Small intestine (tissue), 7 donors: ENCODE data around the gene RNH1. TPM values are rescaled to one million over a fixed set of nuclear protein-coding genes. Genes with fewer than 3 reads are reported as not detected.

Experiments
- DNase-seq, 2 donors: peaks; one replicate each; pipeline versions ENCODE4 v3.0.0 to v3.0.0-alpha.2; 2013
- FAIRE-seq: peaks from 2 replicates; lab custom pipeline; 2012; peaks lifted over from hg19 to GRCh38; lab: Jason Lieb, UNC
- H3K27ac ChIP-seq, 3 donors: one replicate each; pipeline ENCODE4 v1.5.1; 2013; ENCODE audit warnings: low read length in 2 of 3, mild to moderate bottlenecking in 2 of 3, control low read depth in 1 of 3, inconsistent platforms in 1 of 3, low read depth in 1 of 3, moderate library complexity in 1 of 3
- H3K27me3 ChIP-seq, 3 donors: one replicate each; pipeline ENCODE4 v1.6.1; 2013; ENCODE audit warnings: low read length in 3 of 3, inconsistent platforms in 1 of 3; ENCODE audit not compliant: control insufficient read depth in 3 of 3, insufficient read depth in 3 of 3
- H3K36me3 ChIP-seq, 3 donors: one replicate each; pipeline ENCODE4 v1.6.1; 2013; ENCODE audit warnings: low read length in 3 of 3, inconsistent platforms in 1 of 3, low read depth in 1 of 3, mild to moderate bottlenecking in 1 of 3, moderate library complexity in 1 of 3; ENCODE audit not compliant: control insufficient read depth in 3 of 3, insufficient read depth in 2 of 3
- H3K4me1 ChIP-seq, 3 donors: one replicate each; pipeline ENCODE4 v1.6.1; 2013; ENCODE audit warnings: low read length in 2 of 3, inconsistent platforms in 1 of 3, low read depth in 1 of 3, mild to moderate bottlenecking in 1 of 3, moderate library complexity in 1 of 3; ENCODE audit not compliant: control insufficient read depth in 3 of 3, insufficient read depth in 2 of 3
- H3K4me3 ChIP-seq, 3 donors: one replicate each; pipeline ENCODE4 v1.5.1; 2013; ENCODE audit warnings: low read length in 3 of 3, control low read depth in 1 of 3, inconsistent platforms in 1 of 3, low read depth in 1 of 3, mild to moderate bottlenecking in 1 of 3, moderate library complexity in 1 of 3
- H3K9me3 ChIP-seq, 2 donors: one replicate each; pipeline ENCODE4 v1.6.1; 2013; ENCODE audit warnings: low read depth in 1 of 2, low read length in 1 of 2; ENCODE audit not compliant: control insufficient read depth in 2 of 2, insufficient read depth in 1 of 2
- WGBS, 3 donors: extraction: QIAGEN DNeasy Blood & Tissue Kit; methylation state at CpG; one replicate each; pipeline ENCODE4 v1.1.7; 2013; 5-methylcytosine and 5-hydroxymethylcytosine counted together
- polyA plus RNA-seq, 4 donors: library from polyadenylated mRNA; stranded (reverse) in 3 of 4; unstranded in 1 of 4; fragments of 200-250 nt in 3 of 4; fragments of 120-200 nt in 1 of 4; gene quantifications; one replicate each; pipeline versions ENCODE4 v1.2.1 to v1.2.3, GENCODE V29; 2013
- donor health status: healthy with polysubstance abuse.
- donor health status: control.
- donor health status: control.
- donor health status: Bipolar disorder and iron deficiency.
- donor health status: healthy.

RNH1 gene
- polyA plus RNA-seq, 4 donors, result 80.9 to 120 (median 100) TPM

DNA sequence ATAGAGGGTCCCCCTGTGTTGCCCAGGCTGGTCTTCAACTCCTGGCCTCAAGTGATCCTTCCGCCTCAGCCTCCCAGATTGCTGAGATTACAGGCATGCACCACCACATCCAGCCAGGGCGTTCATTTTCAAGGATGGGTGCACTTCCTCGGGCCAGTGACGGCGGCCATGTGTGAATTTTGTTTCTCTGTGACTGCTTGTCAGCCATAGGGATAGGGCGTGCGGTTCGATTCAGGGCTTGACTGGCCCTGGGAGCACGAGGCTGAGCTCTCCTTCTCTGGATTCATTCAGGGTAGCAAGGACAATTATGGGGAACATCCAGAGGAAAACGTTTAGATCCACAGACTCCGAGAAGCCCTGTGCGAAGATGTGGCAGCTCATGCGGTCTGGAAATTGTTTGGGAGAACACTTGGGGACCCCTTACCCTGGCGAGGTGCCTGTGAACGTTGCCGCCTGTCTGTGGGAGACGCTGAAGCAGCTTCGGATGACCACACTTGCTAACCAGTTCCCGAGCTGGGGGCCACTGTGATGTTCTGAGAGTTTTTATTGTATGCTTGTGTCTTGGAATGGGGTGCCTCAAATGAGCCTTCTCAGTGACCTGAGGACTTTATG is 54.0 kb downstream of the RNH1 start:
- Histone ChIP-seq H3K4me3 (no peak overlapping the region), H3K36me3 (peaks cover 0 to 61% (median 0%) of the 10 kb centered on the region in 3 donors), H3K9me3 (no peaks in the 10 kb centered on the region), H3K27ac (no peak overlapping the region), H3K27me3 (no peaks in the 10 kb centered on the region), H3K4me1 (peaks cover 0 to 24% (median 0%) of the 10 kb centered on the region in 3 donors)
- 90 to 92% (median 91%) methylated on average over 19 of the region's 19 CpGs for WGBS, 3 donors
- FAIRE-seq (no peak), DNase-seq (no peak)

DNA sequence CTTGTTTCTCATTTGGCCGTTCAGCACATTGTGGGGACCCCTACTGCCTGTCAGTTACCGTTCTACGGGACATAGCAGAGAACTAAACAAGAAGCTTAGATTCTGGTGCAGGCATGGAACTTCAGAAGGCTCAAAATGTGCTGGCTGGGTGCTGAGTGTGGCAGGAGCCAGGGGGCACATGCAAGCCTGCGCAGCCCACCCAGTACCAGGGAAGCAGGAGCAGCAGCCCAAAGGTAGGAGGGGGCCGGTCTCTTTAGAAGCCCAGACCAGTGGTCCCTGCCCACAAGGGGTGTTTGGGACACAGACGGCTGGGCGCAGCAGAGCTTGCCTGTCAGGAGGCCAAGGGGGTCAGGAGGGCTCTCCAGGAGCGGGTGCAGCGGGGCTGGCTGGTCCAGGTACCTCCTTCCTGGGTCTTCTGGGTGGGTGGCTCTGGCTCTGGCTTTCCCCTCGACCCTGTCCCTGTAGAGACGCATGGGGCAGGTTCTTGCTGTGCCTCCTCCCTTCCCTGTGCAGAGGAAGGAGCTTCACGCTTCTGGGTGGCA is 54.8 kb downstream of the RNH1 start:
- peaks cover 0 to 54% (median 0%) of the 10 kb centered on the region in 3 donors for H3K36me3 ChIP-seq
- H3K27ac ChIP-seq, result no peak overlapping the region
- no peak for FAIRE-seq
- DNase-seq, result no peak
- H3K4me1 ChIP-seq, result peaks cover 0 to 27% (median 0%) of the 10 kb centered on the region in 3 donors
- no peaks in the 10 kb centered on the region for H3K9me3 ChIP-seq
- no peak overlapping the region for H3K4me3 ChIP-seq
- WGBS, 3 donors, result 90 to 94% (median 93%) methylated on average over 11 to 12 of the region's 12 CpGs
- no peaks in the 10 kb centered on the region for H3K27me3 ChIP-seq

DNA sequence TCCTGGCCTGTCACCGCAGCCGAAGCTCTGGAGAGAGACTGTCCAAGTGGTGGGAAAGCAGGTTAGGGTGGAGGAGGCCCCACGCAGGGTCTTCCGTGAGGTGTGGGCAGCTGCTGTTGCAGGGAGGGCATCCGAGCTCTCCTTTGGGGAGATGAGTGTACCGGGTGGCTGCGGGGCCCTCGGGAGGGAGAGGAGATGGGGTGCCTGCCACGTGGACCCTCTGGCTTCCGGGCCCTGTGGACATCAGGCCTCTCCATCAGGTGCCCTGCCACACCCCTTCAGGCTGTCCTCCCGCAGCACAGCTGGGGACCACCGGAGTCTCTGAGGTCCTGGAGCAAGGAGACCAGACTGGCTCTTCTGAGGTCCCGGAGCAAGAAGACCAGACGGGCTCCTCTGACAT is 55.3 kb downstream of the RNH1 start:
- Histone ChIP-seq H3K4me1 (peaks cover 0 to 32% (median under 1%) of the 10 kb centered on the region in 3 donors), H3K36me3 (peaks cover 0 to 51% (median 0%) of the 10 kb centered on the region in 3 donors), H3K27ac (no peak overlapping the region), H3K4me3 (no peak overlapping the region), H3K9me3 (no peaks in the 10 kb centered on the region), H3K27me3 (no peaks in the 10 kb centered on the region)
- DNase-seq, result no peak
- FAIRE-seq, result no peak
- 88 to 92% (median 90%) methylated on average over 11 to 14 of the region's 14 CpGs for WGBS, 3 donors

DNA sequence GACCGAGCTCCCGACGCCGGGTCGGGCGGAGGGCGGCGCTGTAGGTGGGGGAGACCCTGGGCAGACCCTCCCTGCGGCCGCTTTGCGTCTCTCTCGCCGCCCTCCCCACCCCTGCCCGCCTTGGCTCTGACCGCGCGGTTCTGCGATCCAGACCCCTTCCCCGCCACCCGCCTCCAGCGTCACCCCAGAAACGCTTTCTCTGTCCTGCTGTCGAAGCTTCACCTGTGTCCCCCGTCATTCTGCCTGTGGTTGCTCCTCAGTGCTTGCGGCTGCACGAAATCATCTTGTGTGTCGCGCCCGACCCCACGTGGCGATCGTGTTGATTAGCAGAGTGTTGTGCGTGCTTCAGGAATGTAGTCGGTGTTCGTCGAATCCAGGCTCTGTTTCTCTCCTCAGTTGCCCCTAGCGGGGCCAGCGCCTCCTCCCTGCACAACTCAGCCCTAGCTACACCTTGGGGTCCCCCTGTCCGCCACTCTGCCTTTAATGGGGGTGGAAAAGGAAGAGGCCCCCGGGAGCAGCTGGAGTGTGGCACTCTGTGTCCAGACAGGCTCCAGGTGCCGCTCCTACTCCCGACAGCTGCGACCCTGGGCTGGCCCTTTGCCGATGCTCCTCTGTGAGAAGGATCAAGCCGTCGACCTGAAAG is 56.1 kb downstream of the RNH1 start:
- peaks cover 0 to 43% (median 0%) of the 10 kb centered on the region in 3 donors for H3K36me3 ChIP-seq
- peaks cover 0 to 39% (median 2%) of the 10 kb centered on the region in 3 donors for H3K4me1 ChIP-seq
- H3K4me3 ChIP-seq, result peak overlapping the region; percentile 85 to 92 (median 89)
- 2 to 4% (median 4%) methylated on average over 37 to 46 of the region's 46 CpGs for WGBS, 3 donors
- peak; percentile 80 to 86 for DNase-seq
- FAIRE-seq, result no peak
- H3K27me3 ChIP-seq, result no peaks in the 10 kb centered on the region
- peak overlapping the region in 2 of 3 donors; percentile 39 to 43 for H3K27ac ChIP-seq
- no peaks in the 10 kb centered on the region for H3K9me3 ChIP-seq

DNA sequence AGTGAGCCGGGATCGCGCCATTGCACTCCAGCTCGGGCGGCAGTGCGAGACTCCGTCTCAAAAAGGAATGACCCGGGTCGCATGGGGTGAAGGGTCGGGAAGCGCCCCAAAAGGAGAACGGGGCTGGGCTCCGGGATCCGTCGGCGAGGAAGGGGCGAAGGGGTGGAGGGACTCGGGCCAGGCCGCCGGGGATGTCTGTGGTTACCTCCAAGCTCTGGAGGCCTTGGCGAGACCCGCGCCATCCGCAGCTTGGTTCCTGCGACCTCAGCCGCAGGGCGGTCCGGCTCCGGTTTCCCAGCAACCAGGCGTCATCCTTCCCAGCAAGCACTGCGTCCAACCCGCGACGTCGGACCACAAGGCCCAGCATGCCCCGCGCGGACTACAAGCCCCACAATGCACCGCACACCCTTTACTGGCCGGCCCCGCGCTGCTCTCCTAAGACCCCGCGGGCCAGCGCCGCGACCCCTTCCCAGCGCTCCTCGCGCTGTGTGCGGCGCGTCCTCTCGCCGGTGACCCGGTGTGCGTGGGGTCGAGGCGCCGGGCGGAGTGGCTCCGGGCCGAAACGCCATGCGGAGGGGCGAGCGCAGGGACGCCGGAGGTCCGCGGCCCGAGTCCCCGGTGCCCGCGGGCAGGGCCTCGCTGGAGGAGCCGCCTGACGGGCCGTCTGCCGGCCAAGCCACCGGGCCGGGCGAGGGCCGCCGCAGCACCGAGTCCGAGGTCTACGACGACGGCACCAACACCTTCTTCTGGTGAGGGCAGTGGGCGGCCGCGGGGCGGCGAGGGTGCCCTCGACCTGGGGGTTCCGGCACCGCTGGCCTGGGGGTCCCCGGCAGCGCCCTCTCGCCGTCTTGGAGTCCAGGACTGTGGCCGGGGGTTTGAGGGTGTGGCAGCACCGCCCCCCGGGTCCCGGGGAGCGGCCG is 56.9 kb downstream of the RNH1 start, which contains the start of gene PTDSS2:
PTDSS2 (plus strand) TSS at position 391 of the 920 bp plus-strand sequence; CDS start at position 568, 177 bp downstream.
- H3K9me3 ChIP-seq, result no peaks in the 10 kb centered on the region
- peak within 1 kb of the TSS; percentile 85 to 92 (median 89) for H3K4me3 ChIP-seq
- peaks cover 0 to 45% (median 2%) of the 10 kb centered on the region in 3 donors for H3K4me1 ChIP-seq
- H3K27ac ChIP-seq, result peak within 1 kb of the TSS; percentile 39 to 96 (median 90)
- no peak for FAIRE-seq
- no peaks in the 10 kb centered on the region for H3K27me3 ChIP-seq
- peaks cover 0 to 35% (median 0%) of the 10 kb centered on the region in 3 donors for H3K36me3 ChIP-seq
- peak; percentile 94 to 97 for DNase-seq
- 0 to 1% (median 0%) methylated on average over 86 to 108 of the region's 108 CpGs for WGBS, 3 donors

DNA sequence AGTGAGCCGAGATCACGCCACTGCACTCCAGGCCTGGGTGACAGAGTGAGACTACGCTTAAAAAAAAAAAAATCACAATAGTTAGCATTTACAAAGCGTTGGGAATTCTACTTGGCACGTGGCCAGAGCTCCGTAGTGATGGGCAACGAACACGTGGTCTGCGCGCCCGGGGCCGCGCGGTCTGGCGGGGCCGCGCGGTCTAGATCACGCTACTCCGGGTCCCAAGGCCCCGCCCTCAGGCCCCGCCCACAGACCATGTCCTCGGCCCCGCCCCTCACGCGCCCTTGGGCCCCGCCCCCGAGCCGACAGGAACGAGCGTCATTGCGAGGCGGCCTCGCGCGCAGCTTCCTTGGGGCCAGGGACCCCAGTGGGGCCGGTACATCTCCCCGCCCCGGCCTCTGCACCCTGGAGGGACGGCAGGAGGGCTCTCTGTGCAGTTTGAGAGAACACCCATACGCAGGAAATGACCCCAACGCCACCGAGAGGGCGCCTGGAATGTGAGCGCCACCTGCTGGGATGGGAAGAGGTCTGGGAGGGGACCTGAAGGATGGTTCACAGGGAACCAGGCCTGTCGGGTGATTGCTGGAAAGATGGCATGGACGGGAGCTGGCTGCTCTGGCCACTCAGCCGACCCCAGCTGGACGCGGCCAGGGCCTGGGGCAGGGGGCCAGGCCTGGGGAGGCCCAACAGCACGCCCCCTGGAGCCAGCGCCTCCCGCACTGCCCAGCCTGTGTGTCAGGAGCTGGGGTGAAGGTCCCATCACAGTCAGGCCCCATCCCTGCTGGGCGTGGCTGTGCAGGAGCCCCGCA is 58.9 kb downstream of the RNH1 start:
- no peaks in the 10 kb centered on the region for H3K27me3 ChIP-seq
- WGBS, 3 donors, result 2 to 3% (median 2%) methylated on average over 45 to 55 of the region's 55 CpGs
- FAIRE-seq (no peak), DNase-seq (peak; percentile 93 to 98)
- H3K9me3 ChIP-seq, result no peaks in the 10 kb centered on the region
- H3K4me3 ChIP-seq, result peak overlapping the region; percentile 56 to 62 (median 57)
- H3K4me1 ChIP-seq, result peaks cover 0 to 64% (median 2%) of the 10 kb centered on the region in 3 donors
- H3K36me3 ChIP-seq, result peaks cover 0 to 18% (median 0%) of the 10 kb centered on the region in 3 donors
- H3K27ac ChIP-seq, result peak overlapping the region; percentile 93 to 98 (median 96)

DNA sequence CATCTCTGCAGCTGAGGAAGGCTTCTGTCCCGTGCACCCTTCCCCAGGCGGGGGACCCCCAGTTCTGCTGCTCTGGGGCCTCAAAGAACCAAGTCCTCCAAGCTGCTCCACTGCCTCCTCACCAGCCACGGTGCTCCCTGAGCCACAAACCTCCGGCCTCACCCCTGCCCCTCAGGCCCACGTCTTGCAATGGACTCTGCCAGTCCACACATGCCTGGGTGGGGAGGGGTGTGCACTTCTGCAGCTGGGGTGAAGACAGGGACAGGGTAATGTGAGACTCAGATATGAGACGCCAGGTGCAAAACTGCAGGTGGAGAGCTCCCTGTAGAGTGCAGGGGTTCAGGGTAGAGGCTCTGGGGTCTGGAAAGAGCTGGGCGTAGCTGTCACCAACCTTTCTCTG is 60.2 kb downstream of the RNH1 start:
- H3K27ac ChIP-seq, result peak overlapping the region; percentile 96 to 99 (median 97)
- no peaks in the 10 kb centered on the region for H3K9me3 ChIP-seq
- WGBS, 3 donors, result 18 to 57% (median 40%) methylated on average over 7 of the region's 7 CpGs
- H3K36me3 ChIP-seq, result peaks cover 0 to 6% (median 0%) of the 10 kb centered on the region in 3 donors
- DNase-seq, result peak; percentile 81 to 91
- H3K4me1 ChIP-seq, result peaks cover 0 to 72% (median 5%) of the 10 kb centered on the region in 3 donors
- peak overlapping the region in 2 of 3 donors; percentile 18 to 39 for H3K4me3 ChIP-seq
- FAIRE-seq, result no peak
- no peaks in the 10 kb centered on the region for H3K27me3 ChIP-seq
